ENCODE data around the gene PLXNA2.

PLXNA2 gene

DNA sequence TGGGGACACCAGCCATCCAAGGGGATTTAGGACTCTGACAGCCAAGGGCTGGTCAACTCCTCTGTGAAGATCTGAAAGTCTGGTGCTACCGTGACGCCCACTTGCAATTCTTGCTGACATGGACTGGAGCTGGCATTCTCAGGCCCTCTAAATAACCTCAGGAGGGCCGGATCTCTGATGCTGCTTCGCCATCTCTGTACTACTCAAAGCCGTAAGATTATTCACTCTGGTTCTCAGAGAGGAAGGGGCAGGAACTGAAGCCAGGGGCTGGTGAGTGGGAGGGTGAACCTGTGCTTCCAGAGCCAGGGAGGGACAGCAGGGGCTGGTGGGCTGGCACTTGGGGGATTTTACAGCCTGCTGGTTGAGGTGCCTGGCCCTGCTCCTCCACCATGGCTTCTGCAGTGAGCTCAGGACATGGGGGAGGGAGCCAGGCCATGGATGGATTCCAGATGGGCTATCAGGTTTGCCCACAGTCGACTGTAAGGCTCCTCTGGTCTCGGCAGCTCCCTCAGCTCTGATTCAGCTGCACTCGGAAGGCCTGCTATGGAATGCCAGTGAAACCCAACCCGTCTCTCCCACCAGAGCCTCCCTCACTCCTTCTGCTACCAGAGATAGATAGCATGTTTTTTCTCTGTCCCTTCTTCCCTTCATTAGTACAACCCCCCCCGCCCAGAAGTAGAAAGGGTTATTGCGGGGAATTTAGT is 84.5 kb downstream of the PLXNA2 start:
- no peak for DNase-seq

DNA sequence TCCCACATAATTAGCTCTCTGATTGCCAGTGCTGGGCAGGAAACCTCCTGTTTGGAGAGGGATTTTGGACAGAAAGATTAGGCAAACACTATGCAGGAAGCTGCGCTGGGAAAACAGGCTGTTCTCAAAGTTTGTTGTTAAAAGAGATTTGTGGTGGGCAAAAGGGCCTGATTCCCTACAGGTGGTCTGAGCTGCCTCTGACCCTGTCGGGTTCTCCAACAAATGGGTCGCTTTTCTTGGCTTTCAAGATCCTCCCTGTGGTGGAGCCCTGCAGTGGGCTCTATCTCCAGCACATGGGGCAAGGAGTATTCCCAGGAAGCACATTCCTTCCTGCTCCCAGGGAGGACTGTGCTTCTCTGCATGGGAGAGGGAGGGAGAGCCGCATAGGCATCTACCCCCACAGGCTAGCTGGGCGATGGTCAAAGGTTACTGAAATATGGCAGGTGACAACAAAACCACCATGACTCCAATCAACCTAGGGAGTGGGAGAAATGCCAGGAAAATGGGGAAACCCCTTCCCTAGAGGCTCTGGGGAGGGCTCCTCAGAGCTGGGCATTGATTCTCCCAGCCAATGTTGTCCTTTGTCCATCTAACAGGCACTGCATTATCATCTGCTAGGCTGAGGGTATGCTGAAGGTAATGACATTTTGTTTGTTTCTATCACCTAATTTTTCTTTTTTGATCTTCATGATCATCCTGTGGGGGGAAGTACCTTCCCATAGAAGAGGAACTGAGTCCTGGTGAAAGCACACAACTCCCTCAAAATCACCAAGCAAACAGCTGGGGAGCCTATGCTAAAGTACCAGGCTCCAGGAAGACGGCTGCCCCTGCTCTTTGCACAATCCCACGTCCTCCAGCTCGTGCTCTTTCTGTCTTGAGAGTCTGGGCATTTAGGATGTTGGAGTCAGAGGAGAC is 85.3 kb downstream of the PLXNA2 start:
- DNase-seq: no peak

GRCh38 chr1:208157769-208158168 is 86.4 kb downstream of the PLXNA2 start:
- DNase-seq: no peak

- no peak for DNase-seq
These were observed 87.4 kb downstream of the PLXNA2 start for GRCh38 chr1:208156741-208157140.

DNA sequence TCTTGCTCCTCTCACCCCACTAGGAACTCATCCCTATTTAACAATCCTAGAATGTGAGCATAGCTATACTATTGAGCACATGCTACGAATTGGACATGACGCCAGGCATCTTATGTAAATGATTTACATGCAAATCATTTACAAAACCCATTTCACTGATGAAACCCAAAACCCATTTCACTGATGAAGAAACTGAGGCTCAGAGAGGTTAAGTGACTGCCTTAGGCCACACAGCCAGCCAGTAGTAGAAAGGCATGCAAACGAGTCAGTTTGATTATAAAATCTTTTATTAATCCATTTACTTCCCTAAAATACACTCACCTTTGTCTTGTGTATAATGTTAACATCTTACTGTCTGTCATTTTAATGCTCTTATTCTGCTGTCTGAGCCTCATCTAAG is 87.9 kb downstream of the PLXNA2 start:
- no peak for DNase-seq

DNA sequence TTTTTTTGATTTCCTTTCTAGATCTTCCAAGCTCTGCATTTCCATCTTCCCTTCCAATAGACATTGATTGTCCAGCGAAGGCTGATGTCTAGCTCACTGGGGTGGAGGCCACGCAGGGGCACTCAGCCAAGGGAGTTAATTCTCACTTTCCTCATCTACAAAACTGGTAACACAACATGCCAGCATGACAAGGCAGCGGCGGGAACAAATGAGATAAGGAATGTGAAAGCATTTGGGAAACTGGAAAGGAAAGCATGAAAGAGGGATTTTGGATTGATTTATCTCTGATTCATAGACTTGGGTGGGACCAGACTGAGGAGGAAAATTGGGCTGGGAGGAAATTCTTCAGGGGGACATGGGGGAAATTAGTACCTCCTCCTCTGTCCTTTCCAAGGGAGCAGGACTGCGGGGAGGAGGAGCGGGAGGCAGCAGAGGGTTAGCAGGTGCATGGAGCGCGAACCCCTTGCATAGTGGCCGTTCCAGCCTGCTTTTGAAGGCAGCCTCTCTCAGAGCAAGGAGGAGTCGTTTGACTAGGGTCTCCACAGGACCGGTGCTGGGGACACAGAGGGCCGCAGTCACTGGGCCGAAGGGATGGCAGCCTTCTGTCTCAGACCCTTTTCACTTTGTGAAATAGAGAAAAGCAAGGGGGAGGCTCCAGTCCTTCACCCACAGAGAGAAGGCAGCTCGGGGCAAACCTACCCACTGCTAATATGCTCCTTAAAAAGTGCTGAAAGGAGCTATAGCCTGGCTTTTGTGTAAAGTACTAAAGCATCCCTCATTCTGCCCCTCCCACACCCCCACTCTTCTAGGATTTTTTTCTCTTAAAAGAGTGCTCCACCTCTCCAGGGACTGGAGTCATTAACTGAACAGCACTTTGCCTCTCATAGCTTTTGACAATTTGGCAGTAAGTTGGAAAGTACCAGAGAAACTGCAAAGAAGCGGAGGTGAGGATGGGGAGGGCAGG is 89.2 kb downstream of the PLXNA2 start:
- DNase-seq: no peak

DNA sequence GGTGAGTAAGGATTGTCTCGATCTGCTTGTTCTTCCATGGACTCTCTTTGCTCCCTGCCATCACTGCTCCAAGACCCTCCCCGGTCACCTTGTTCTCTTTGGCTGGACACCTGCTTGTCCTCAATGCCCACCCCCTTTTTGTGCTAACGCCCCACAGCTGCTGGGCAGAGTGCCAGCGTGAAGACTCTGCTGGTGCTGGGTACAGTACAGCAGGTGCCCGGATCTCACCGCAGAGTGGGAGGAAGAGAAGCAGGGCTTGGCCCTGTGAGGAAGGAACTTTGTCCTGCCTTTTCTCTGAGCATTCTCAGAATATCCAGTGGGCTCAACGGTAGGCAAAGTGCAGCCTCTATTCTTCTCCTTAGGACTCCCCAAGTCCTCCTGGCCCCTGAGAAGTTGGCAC is 90.1 kb downstream of the PLXNA2 start:
- DNase-seq: no peak

DNA sequence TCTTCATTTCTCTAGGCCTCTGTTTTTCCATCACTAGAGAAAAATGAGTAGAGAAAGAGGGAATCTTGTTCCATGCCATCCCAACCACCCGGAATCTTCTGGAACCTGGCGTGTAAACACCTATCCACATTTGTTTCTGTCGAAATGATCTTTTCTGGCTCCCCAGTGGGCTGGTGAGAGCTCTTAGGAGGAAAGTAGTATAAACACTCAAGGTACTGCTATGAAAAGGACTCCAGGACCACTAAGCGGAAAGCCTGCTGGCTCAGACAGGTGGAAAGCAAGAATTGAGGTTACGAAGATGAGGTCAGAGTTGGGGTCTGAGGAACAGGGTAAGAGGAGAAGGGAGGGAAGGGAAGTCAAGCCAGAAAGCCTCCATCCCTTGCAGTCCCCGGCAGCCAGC is 90.8 kb downstream of the PLXNA2 start:
- no peak for DNase-seq

- no peak for DNase-seq
These were observed 92.2 kb downstream of the PLXNA2 start for GRCh38 chr1:208151728-208152598.

DNA sequence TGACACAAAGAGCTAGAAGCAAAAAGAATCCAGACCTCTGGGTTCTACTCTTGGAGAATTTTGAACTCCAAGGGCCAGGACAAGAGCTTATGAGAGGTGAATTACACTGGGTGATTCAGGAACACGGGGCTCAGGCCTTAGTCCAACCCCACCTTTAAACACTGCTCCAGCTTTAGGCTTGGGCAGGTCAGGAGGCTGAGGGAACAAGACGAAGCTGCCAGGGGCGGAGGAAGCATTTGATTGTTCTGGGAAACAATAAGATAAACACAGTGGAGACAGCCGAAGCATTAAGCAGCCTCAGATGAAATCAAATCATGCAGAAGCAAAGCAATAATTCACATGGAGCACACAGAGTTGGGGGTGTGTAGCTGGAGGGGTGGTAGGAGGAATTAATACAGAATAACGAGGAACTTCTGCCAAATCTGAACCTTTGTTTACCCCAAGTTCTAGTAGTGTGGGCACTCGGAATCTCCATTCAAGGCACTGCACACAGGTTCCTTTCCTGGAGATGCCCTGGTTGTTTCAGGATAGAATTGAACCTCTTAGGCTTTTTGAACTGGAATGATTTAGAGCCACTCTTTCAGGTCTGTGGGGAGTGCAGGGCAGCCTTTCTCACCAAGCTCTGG is 93.2 kb downstream of the PLXNA2 start:
- no peak for DNase-seq

- DNase-seq: no peak
These were observed 94.2 kb downstream of the PLXNA2 start for GRCh38 chr1:208149776-208150514.

GRCh38 chr1:208149213-208149612 is 95.0 kb downstream of the PLXNA2 start:
- no peak for DNase-seq

- no peak for DNase-seq
These were observed 95.8 kb downstream of the PLXNA2 start for GRCh38 chr1:208148380-208148779.

- DNase-seq: no peak
These were observed 97.5 kb downstream of the PLXNA2 start for GRCh38 chr1:208146650-208147049.

- no peak for DNase-seq
These were observed 99.0 kb downstream of the PLXNA2 start for GRCh38 chr1:208145167-208145566.

DNA sequence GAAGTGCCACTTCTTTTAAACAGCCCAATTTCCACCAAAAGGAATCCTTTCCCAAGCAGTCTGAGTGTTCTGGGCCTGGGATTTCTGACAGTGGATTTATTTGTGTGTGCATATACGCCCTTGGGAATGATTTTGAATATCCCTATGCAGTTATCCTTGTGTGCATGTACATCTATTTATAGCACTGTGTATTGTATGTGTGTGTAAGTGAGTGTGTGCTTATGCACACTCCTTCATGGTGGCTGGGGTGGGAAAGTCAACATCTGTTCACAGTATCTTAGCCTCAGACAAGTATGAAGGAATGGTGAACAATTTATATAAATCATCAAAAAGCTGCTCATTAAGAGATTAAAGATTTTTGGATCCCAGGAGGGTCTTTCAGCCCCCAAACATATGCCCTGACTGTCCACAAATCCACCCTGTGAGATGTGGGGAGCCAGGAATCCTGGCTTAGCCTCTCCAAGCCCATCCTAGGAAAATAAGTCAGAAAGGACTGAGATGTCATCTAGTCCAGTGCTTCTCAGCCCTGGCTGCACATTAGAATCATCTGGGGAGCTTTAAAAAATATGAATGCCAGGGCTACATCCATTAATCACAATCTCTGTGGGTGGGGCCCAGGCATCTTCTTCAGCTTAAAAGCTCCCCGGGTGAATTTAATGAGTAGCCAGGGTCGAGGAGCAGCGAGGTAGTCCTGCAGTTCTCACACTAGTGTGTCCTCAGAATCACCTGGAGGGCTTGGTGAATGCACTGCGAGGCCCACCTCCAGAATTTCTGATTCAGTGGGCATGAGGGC is 101.4 kb downstream of the PLXNA2 start:
- DNase-seq: no peak

DNA sequence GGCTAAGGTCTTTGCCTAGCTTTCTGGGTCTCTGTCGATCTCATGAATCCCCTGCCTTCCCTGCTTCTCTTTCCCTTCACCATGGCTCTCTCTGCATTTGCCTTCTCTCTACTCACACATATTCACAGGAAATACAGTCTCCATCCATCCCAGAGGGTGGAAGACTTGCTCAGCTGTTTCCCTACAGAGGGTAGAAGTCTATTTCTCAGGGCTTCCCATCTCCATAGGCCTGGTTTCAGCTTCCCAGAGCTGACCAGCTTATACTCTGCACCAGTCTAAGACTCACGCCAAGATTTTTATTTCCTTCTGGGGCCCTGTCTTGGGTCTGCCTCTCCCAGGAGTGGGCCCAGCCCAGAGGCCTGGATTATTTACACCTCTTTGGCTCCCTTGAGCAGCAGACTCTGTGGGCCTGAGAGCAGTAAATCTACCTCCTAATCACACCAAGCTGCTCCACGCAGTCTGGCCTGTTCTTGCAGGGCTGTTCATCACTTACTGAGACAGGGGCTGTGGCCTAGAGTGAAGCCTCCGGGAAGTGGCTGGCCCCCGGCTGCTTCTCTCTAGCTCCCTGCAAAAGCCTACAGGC is 102.5 kb downstream of the PLXNA2 start:
- DNase-seq: no peak

GRCh38 chr1:208139434-208140045 is 104.6 kb downstream of the PLXNA2 start:
- no peak for DNase-seq

GRCh38 chr1:208137193-208137592 is 107.0 kb downstream of the PLXNA2 start:
- no peak for DNase-seq
